22Rv1 (cell line): ENCODE results near the gene SMG7.

ENCODE experiments used
- ZFX ChIP-seq: fragments of 450-650 bp; IDR thresholded peaks from 2 replicates; pipeline ENCODE4 v1.6.1; 2017; ENCODE audit warnings: antibody characterized with exemption, borderline replicate concordance
- TF ChIP-seq, protein P1 (sequence below): fragments of 450-650 bp; IDR thresholded peaks from 2 replicates; pipeline ENCODE4 v1.5.1; 2017; ENCODE audit warnings: mild to moderate bottlenecking

DNA sequence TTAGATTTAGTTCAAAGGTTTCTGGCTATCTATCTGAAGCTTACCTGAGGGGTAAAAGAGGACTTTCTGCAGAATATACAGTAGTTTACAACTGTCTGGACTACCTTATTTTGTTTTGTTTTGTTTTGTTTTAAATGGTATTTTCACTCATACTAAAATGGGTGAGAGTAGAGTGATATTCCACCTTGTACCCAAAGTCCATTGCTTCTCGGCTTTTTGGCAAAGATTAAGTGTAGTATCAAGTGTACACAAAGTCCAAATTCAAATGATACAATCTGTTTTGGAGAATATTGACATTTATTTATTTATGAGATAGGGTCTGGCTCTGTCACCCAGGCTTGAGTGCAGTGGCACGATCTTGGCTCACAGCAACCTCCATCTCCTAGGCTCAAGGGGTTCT, 11.7 kb upstream of the SMG7 start:
- TF ChIP-seq, protein P1, sequence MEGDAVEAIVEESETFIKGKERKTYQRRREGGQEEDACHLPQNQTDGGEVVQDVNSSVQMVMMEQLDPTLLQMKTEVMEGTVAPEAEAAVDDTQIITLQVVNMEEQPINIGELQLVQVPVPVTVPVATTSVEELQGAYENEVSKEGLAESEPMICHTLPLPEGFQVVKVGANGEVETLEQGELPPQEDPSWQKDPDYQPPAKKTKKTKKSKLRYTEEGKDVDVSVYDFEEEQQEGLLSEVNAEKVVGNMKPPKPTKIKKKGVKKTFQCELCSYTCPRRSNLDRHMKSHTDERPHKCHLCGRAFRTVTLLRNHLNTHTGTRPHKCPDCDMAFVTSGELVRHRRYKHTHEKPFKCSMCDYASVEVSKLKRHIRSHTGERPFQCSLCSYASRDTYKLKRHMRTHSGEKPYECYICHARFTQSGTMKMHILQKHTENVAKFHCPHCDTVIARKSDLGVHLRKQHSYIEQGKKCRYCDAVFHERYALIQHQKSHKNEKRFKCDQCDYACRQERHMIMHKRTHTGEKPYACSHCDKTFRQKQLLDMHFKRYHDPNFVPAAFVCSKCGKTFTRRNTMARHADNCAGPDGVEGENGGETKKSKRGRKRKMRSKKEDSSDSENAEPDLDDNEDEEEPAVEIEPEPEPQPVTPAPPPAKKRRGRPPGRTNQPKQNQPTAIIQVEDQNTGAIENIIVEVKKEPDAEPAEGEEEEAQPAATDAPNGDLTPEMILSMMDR: no peak
- TF ChIP-seq ZFX: no peak
